IMR-90 (cell line): Measurements from ENCODE around the gene FAM171A1. TPM values are rescaled to one million over a fixed set of nuclear protein-coding genes. Genes with fewer than 3 reads are reported as not detected.

Source experiments
- ATAC-seq: fragments of 200-7000 bp; cut with Tn5 transposase; 2 replicates; pipeline ENCODE4 v1.9.1; 2020; ENCODE audit warnings: low read depth, mild to moderate bottlenecking, moderate library complexity
- BruUV-seq: library from RNA; stranded (reverse); fragments of 400-500 nt; replicated peaks from 2 replicates; lab custom pipeline; 2021; lab: Mats Ljungman, UMichigan
- CTCF ChIA-PET: fragments of 300-600 bp; formaldehyde crosslinking; extraction: SDS; loops from one replicate; lab custom pipeline; 2021; ENCODE audit warnings: antibody characterized with exemption; lab: Yijun Ruan, JAX
- POLR2A ChIA-PET: fragments of 300-600 bp; sonication (Branson Sonifier 250); formaldehyde crosslinking; loops from one replicate; lab custom pipeline; 2022; ENCODE audit warnings: antibody characterized with exemption; ENCODE audit not compliant: unreplicated experiment; lab: Charles Lee
- DNase-seq: peaks from one replicate; pipeline ENCODE4 v3.0.0; 2013
- H2AFZ ChIP-seq: replicated peaks from 2 replicates; pipeline ENCODE3; 2013; ENCODE audit warnings: low read length, mild to moderate bottlenecking; ENCODE audit not compliant: poor library complexity
- H2AK5ac ChIP-seq: 2 replicates; pipeline ENCODE4 v1.6.1; 2013; ENCODE audit warnings: low read depth, low read length, inconsistent platforms
- H2AK9ac ChIP-seq: replicated peaks from 2 replicates; pipeline ENCODE3; 2013; ENCODE audit warnings: mild to moderate bottlenecking, low read depth, low read length, moderate library complexity; ENCODE audit not compliant: poor library complexity
- H2BK120ac ChIP-seq: 2 replicates; pipeline ENCODE4 v1.6.1; 2013; ENCODE audit warnings: low read depth, low read length, inconsistent platforms
- H2BK15ac ChIP-seq: 3 replicates; pipeline ENCODE4 v1.6.1; 2013; ENCODE audit warnings: low read depth, low read length, inconsistent platforms
- H2BK20ac ChIP-seq: 2 replicates; pipeline ENCODE4 v1.6.1; 2013; ENCODE audit warnings: low read depth, mild to moderate bottlenecking, inconsistent platforms, low read length, moderate library complexity
- H2BK5ac ChIP-seq: 2 replicates; pipeline ENCODE4 v1.6.1; 2013; ENCODE audit warnings: mild to moderate bottlenecking, low read depth, low read length, inconsistent platforms; ENCODE audit not compliant: poor library complexity, severe bottlenecking
- H3K14ac ChIP-seq: replicated peaks from 2 replicates; pipeline ENCODE4 v1.6.1; 2013; ENCODE audit warnings: low read depth, low read length, inconsistent platforms
- H3K18ac ChIP-seq: 2 replicates; pipeline ENCODE4 v1.6.1; 2013; ENCODE audit warnings: low read depth, low read length, control low read depth
- H3K23ac ChIP-seq: 2 replicates; pipeline ENCODE4 v1.6.1; 2013; ENCODE audit warnings: low read depth, low read length, inconsistent platforms
- H3K27ac ChIP-seq: 2 replicates; pipeline ENCODE4 v1.5.1; 2013; ENCODE audit warnings: mild to moderate bottlenecking, control low read depth, low read length; ENCODE audit not compliant: insufficient read depth
- H3K27me3 ChIP-seq: 2 replicates; pipeline ENCODE4 v1.6.1; 2013; ENCODE audit warnings: low read length; ENCODE audit not compliant: control insufficient read depth, insufficient read depth
- H3K36me3 ChIP-seq: 2 replicates; pipeline ENCODE4 v1.6.1; 2013; ENCODE audit warnings: low read length, mixed read lengths; ENCODE audit not compliant: control insufficient read depth, insufficient read depth
- H3K4ac ChIP-seq: 2 replicates; pipeline ENCODE4 v1.6.1; 2013; ENCODE audit warnings: low read depth, low read length, inconsistent platforms
- H3K4me1 ChIP-seq: 2 replicates; pipeline ENCODE4 v1.6.1; 2013; ENCODE audit warnings: low read length, mixed read lengths; ENCODE audit not compliant: control insufficient read depth, insufficient read depth
- H3K4me2 ChIP-seq: 2 replicates; pipeline ENCODE4 v1.6.1; 2013; ENCODE audit warnings: low read depth, mild to moderate bottlenecking, control low read depth, low read length, moderate library complexity
- H3K4me3 ChIP-seq: 2 replicates; pipeline ENCODE4 v1.5.1; 2013; ENCODE audit warnings: low read depth, mild to moderate bottlenecking, control low read depth, low read length, moderate library complexity; ENCODE audit not compliant: insufficient read depth
- H3K56ac ChIP-seq: 2 replicates; pipeline ENCODE4 v1.6.1; 2013; ENCODE audit warnings: low read length, inconsistent platforms; ENCODE audit not compliant: insufficient read depth; ENCODE audit errors: extremely low read depth
- H3K79me1 ChIP-seq, 2 experiments: 2 replicates each; pipeline ENCODE4 v1.6.1; 2013; ENCODE audit warnings: low read length in 2 of 2, inconsistent platforms in 1 of 2, low read depth in 1 of 2
- H3K9ac ChIP-seq: 2 replicates; pipeline ENCODE4 v1.6.1; 2013; ENCODE audit warnings: low read depth, low read length, control low read depth
- H3K9me1 ChIP-seq: 2 replicates; pipeline ENCODE4 v1.6.1; 2013; ENCODE audit warnings: low read length, inconsistent platforms; ENCODE audit not compliant: insufficient read depth
- H3K9me3 ChIP-seq: 2 replicates; pipeline ENCODE4 v1.6.1; 2013; ENCODE audit warnings: low read length; ENCODE audit not compliant: control insufficient read depth, insufficient read depth
- H4K20me1 ChIP-seq: 2 replicates; pipeline ENCODE4 v1.6.1; 2013; ENCODE audit warnings: low read length, inconsistent platforms; ENCODE audit not compliant: insufficient read depth
- H4K5ac ChIP-seq: 2 replicates; pipeline ENCODE4 v1.6.1; 2013; ENCODE audit warnings: mild to moderate bottlenecking, low read depth, low read length, control low read depth
- H4K8ac ChIP-seq, 2 experiments: 2 replicates each; pipeline ENCODE4 v1.6.1; 2013; ENCODE audit warnings: low read depth in 2 of 2, low read length in 2 of 2, control low read depth in 1 of 2, inconsistent platforms in 1 of 2
- H4K91ac ChIP-seq: 2 replicates; pipeline ENCODE4 v1.6.1; 2013; ENCODE audit warnings: low read depth, low read length, inconsistent platforms; ENCODE audit not compliant: insufficient read depth
- CEBPB ChIP-seq: IDR thresholded peaks from 2 replicates; pipeline ENCODE4 v1.6.1; 2012; ENCODE audit warnings: low read depth, low read length, improper control_type of control experiment
- FOS ChIP-seq: fragments of 150-350 bp; IDR thresholded peaks from 2 replicates; pipeline ENCODE4 v1.6.1; 2016; ENCODE audit warnings: low read depth, low read length
- MAFK ChIP-seq: IDR thresholded peaks from 2 replicates; pipeline ENCODE4 v1.6.1; 2012; ENCODE audit warnings: low read depth, low read length, improper control_type of control experiment
- MAZ ChIP-seq: IDR thresholded peaks from 2 replicates; pipeline ENCODE4 v1.6.1; 2012; ENCODE audit warnings: low read depth, mild to moderate bottlenecking, low read length, improper control_type of control experiment, moderate library complexity, borderline replicate concordance
- MXI1 ChIP-seq: IDR thresholded peaks from 2 replicates; pipeline ENCODE4 v1.6.1; 2012; ENCODE audit warnings: low read depth, mild to moderate bottlenecking, low read length, moderate library complexity, borderline replicate concordance
- NFE2L2 ChIP-seq: fragments of 150-350 bp; IDR thresholded peaks from 2 replicates; pipeline ENCODE4 v1.6.1; 2016; ENCODE audit warnings: low read depth, mild to moderate bottlenecking, low read length
- RAD21 ChIP-seq: IDR thresholded peaks from 2 replicates; pipeline ENCODE4 v1.6.1; 2012; ENCODE audit warnings: low read length, improper control_type of control experiment
- RFX5 ChIP-seq: IDR thresholded peaks from 2 replicates; pipeline ENCODE4 v1.8.0; 2012; ENCODE audit warnings: low read depth, mild to moderate bottlenecking, low read length, moderate library complexity
- SMC3 ChIP-seq: fragments of 150-350 bp; IDR thresholded peaks from 2 replicates; pipeline ENCODE4 v1.6.1; 2016; ENCODE audit warnings: low read depth, mild to moderate bottlenecking, antibody characterized with exemption, low read length, moderate library complexity
- WGBS, 2 experiments: methylation state at CpG; one replicate each; pipeline versions ENCODE4 v1.1.5 to v1.1.7; 2013; ENCODE audit warnings: missing lambda C conversion rate in 2 of 2; ENCODE audit not compliant: insufficient read length in 1 of 2; ENCODE audit errors: extremely low coverage in 2 of 2; 5-methylcytosine and 5-hydroxymethylcytosine counted together
- dilution Hi-C: fragments of 300-500 bp; cut with HindIII; formaldehyde crosslinking; loops from one replicate; pipeline ENCODE4 v1.14.3; 2018; ENCODE audit warnings: low sequenced_read_pairs; ENCODE audit not compliant: unreplicated experiment
- in situ Hi-C: fragments of 300-500 bp; cut with MboI; formaldehyde crosslinking; loops from 3 replicates; pipeline ENCODE4 v1.14.3; 2019; ENCODE audit warnings: low sequenced_read_pairs, inconsistent platforms, mixed read lengths
- intact Hi-C: fragments of 100-400 bp; cut with micrococcal nuclease; formaldehyde crosslinking; loops from 2 replicates; pipeline ENCODE4 v1.10.0; 2022
- polyA plus RNA-seq, 3 experiments: library from polyadenylated mRNA; depleted of rRNA; stranded (reverse); fragments of >200 nt; gene quantifications; 2 replicates each; pipeline ENCODE4 v1.2.3, GENCODE V29; 2012; ENCODE audit warnings: low replicate concordance in 1 of 3
- total RNA-seq: library from RNA; depleted of rRNA; stranded (reverse); fragments of >200 nt; gene quantifications from 2 replicates; pipeline ENCODE4 v1.2.3, GENCODE V29; 2012
- TF ChIP-seq, protein P1 (sequence below): fragments of 150-350 bp; IDR thresholded peaks from 2 replicates; pipeline ENCODE4 v1.6.1; 2017; ENCODE audit warnings: mild to moderate bottlenecking, antibody characterized with exemption, low read length, low read depth
- TF ChIP-seq, protein P2 (sequence below): fragments of 150-350 bp; IDR thresholded peaks from 2 replicates; pipeline ENCODE4 v1.6.1; 2016; ENCODE audit warnings: low read depth, mild to moderate bottlenecking, low read length, moderate library complexity, borderline replicate concordance

FAM171A1 gene
- total and polyA plus RNA-seq, 2 of the 4 experiments (the other 2 are of a cell fraction): 20.3 to 30.6 TPM

DNA sequence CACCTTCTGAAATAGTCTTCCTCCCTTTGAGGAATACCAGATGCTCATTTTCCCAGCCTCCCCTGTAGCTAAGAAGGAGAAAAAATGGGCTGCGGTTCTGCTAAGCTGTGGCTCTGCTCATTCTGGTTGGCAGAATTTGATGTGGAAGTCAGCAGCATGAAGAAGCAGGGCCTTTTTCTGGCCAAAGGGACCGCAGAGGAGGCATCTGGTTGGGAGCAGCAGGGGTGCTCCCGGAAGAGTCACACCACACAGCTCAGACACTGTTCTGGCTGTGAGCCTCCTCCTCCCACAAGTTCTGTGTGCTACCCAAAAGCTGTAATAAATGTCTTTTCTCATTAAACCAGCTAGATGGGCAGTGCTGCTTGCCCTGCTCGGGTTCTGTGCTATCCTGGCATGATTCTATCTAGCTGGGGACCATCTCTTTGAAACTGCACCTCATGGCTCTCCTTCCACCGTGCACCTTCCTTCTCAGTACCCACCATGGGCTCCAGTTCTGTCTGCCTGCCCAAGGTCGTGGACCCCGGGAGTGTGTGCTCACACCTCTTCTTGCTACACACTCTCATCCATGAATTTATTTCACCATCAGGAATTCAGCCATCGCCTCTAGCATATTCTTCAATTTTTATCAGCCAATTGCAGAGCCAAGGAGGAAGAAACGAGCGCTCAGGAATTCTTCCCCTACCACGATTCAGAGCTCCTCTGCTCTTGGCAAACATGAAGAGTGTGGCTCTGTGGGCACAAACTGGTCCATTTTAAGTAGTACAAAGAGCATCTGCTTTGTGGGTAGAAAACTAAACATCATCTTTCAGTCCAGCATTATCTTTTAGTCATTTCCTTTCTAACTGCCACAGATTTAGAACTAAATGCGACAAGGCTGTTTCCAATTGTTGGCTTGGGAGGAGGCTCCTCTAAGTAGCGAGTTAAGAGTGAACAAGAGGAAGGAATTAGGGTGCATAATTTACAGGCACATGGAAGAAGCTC, 76.9 kb downstream of the FAM171A1 start (continued):
- TF ChIP-seq, protein P1, sequence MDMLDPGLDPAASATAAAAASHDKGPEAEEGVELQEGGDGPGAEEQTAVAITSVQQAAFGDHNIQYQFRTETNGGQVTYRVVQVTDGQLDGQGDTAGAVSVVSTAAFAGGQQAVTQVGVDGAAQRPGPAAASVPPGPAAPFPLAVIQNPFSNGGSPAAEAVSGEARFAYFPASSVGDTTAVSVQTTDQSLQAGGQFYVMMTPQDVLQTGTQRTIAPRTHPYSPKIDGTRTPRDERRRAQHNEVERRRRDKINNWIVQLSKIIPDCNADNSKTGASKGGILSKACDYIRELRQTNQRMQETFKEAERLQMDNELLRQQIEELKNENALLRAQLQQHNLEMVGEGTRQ: no peak

DNA sequence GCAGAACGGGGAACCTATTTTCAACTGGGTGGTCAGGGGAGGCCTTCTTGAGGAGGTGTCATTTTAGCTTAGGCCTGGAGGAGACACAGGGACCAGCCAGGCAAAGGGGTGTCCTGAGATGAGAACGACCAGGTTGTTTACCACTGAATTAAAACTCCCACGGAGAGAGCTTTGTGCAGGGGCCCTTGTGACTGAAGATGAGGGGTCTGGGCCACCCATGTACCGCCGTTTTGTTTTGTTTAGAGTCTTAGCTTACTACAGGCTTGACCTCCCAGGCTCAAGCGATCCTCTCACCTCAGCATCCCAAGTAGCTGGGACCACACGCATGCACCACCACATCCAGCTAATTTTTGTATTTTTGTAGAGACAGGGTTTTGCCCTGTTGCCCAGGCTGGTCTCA, 80.4 kb downstream of the FAM171A1 start:
- Histone ChIP-seq H3K79me1 (peaks cover 5 to 13% of the 10 kb centered on the region in 2 experiments; a peak in 2 of 4 replicates), H3K23ac (no peak overlapping the region), H3K4me2 (no peak overlapping the region), H3K4ac (no peak overlapping the region), H2BK120ac (no peak overlapping the region), H4K8ac (no peak overlapping the region), H2AK5ac (no peak overlapping the region), H3K9ac (no peak overlapping the region), H3K4me1 (peaks cover 1% of the 10 kb centered on the region; the same call in 1 of the 2 replicates), H3K14ac (no peak overlapping the region), H3K27ac (no peak overlapping the region), H2BK5ac (no peak overlapping the region), H2BK20ac (no peak overlapping the region), H3K9me1 (peaks cover 5% of the 10 kb centered on the region; the same call in 1 of the 2 replicates), H3K36me3 (no peaks in the 10 kb centered on the region), H2AFZ (no peak overlapping the region), H3K4me3 (no peak overlapping the region), H4K20me1 (no peaks in the 10 kb centered on the region), H2BK15ac (no peak overlapping the region), H4K91ac (no peak overlapping the region), H3K9me3 (no peaks in the 10 kb centered on the region), H3K27me3 (no peaks in the 10 kb centered on the region), H3K56ac (no peak overlapping the region), H3K18ac (no peak overlapping the region), H4K5ac (no peak overlapping the region), H2AK9ac (no peak overlapping the region)
- intact Hi-C loops: no loop called here
- WGBS, 2 experiments: 75% methylated on average over 1 of the region's 7 CpGs; no CpG with 5 or more reads in 1 of the 2 experiments
- no TSS peak for BruUV-seq
- no peak for DNase-seq
- POLR2A ChIA-PET: no interaction called here
- CTCF ChIA-PET: no interaction called here
- dilution Hi-C loops: no loop called here
- in situ Hi-C loops: no loop called here
- ATAC-seq: no peak
- TF ChIP-seq FOS (no peak), NFE2L2 (no peak), RAD21 (no peak), SMC3 (no peak), MXI1 (no peak), CEBPB (no peak), MAFK (no peak), MAZ (no peak), RFX5 (no peak)
- TF ChIP-seq, protein P1: no peak
- TF ChIP-seq, protein P2, sequence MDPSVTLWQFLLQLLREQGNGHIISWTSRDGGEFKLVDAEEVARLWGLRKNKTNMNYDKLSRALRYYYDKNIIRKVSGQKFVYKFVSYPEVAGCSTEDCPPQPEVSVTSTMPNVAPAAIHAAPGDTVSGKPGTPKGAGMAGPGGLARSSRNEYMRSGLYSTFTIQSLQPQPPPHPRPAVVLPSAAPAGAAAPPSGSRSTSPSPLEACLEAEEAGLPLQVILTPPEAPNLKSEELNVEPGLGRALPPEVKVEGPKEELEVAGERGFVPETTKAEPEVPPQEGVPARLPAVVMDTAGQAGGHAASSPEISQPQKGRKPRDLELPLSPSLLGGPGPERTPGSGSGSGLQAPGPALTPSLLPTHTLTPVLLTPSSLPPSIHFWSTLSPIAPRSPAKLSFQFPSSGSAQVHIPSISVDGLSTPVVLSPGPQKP: no peak
